ENCODE results near the gene PPP4R1.

The PPP4R1 gene

GRCh38 chr18:9558387-9559064 lies 55.8 kb downstream of the PPP4R1 start:
- Histone ChIP-seq H3K4me3 (replicated peaks; ENCODE audit: insufficient read depth, low read length) (no peak overlapping the region), H3K27ac (replicated peaks) (no peak overlapping the region), H3K27me3 (ENCODE audit: insufficient read depth, poor library complexity, severe bottlenecking) (no peaks in the 10 kb centered on the region)
- DNase-seq (ENCODE audit: low read depth in 1 of 2, low spot score in 1 of 2): no peak
- no peak for TF ChIP-seq SPI1 (IDR thresholded peaks at IDR 0.05; ENCODE audit: borderline replicate concordance, low read depth)
- no peak for TF ChIP-seq REST (IDR thresholded peaks at IDR 0.05; ENCODE audit: insufficient replicate concordance, low read depth)
- no peak for TF ChIP-seq POLR2AphosphoS5 (IDR thresholded peaks at IDR 0.05; ENCODE audit: low read depth)
- no peak for TF ChIP-seq GABPA (IDR thresholded peaks at IDR 0.05; ENCODE audit: low read depth)
- no peak for TF ChIP-seq CTCF (IDR thresholded peaks at IDR 0.05; ENCODE audit: insufficient read depth, low read length)

GRCh38 chr18:9557250-9557943 lies 57.0 kb downstream of the PPP4R1 start:
- H3K27me3 ChIP-seq (ENCODE audit: insufficient read depth, poor library complexity, severe bottlenecking): no peaks in the 10 kb centered on the region
- DNase-seq (ENCODE audit: low read depth in 1 of 2, low spot score in 1 of 2): no peak
- no peak overlapping the region for H3K27ac ChIP-seq (replicated peaks)
- no peak overlapping the region for H3K4me3 ChIP-seq (replicated peaks; ENCODE audit: insufficient read depth, low read length)
- TF ChIP-seq REST (IDR thresholded peaks at IDR 0.05; ENCODE audit: insufficient replicate concordance, low read depth): no peak
- no peak for TF ChIP-seq SPI1 (IDR thresholded peaks at IDR 0.05; ENCODE audit: borderline replicate concordance, low read depth)
- no peak for TF ChIP-seq CTCF (IDR thresholded peaks at IDR 0.05; ENCODE audit: insufficient read depth, low read length)
- no peak for TF ChIP-seq POLR2AphosphoS5 (IDR thresholded peaks at IDR 0.05; ENCODE audit: low read depth)
- no peak for TF ChIP-seq GABPA (IDR thresholded peaks at IDR 0.05; ENCODE audit: low read depth)

- DNase-seq (ENCODE audit: low read depth in 1 of 2, low spot score in 1 of 2): no peak
- no peak overlapping the region for H3K4me3 ChIP-seq (replicated peaks; ENCODE audit: insufficient read depth, low read length)
- H3K27ac ChIP-seq (replicated peaks): no peak overlapping the region
- no peaks in the 10 kb centered on the region for H3K27me3 ChIP-seq (ENCODE audit: insufficient read depth, poor library complexity, severe bottlenecking)
- TF ChIP-seq POLR2AphosphoS5 (IDR thresholded peaks at IDR 0.05; ENCODE audit: low read depth) (no peak), CTCF (IDR thresholded peaks at IDR 0.05; ENCODE audit: insufficient read depth, low read length) (no peak), GABPA (IDR thresholded peaks at IDR 0.05; ENCODE audit: low read depth) (no peak), REST (IDR thresholded peaks at IDR 0.05; ENCODE audit: insufficient replicate concordance, low read depth) (no peak), SPI1 (IDR thresholded peaks at IDR 0.05; ENCODE audit: borderline replicate concordance, low read depth) (no peak)
Measured at GRCh38 chr18:9552616-9553015, 61.7 kb downstream of the PPP4R1 start.

All from HL-60 (cell line).